ENCODE measurements around the gene DCC. TPM values are rescaled to one million over a fixed set of nuclear protein-coding genes. Genes with fewer than 3 reads are reported as not detected.

The DCC gene
- total RNA-seq, 1 donor from 2014 or later = not detected

- no peak for DNase-seq (ENCODE audit: low spot score)
- Mint-ChIP-seq H3K36me3 (ENCODE audit: low read depth) (no peaks in the 10 kb centered on the region), H3K4me3 (ENCODE audit: unreplicated experiment) (no peak overlapping the region), H3K27ac (ENCODE audit: unreplicated experiment) (no peak overlapping the region), H3K9me3 (ENCODE audit: low read depth) (peaks cover 20% of the 10 kb centered on the region), H3K27me3 (ENCODE audit: low read depth) (no peaks in the 10 kb centered on the region), H3K4me1 (ENCODE audit: low read depth) (no peaks in the 10 kb centered on the region)
- TF ChIP-seq CTCF (IDR thresholded peaks at IDR 0.05) = no peak
Measured at GRCh38 chr18:53305461-53305860, 965.5 kb downstream of the DCC start.

GRCh38 chr18:53319628-53320027, 979.6 kb downstream of the DCC start:
- peaks cover 27% of the 10 kb centered on the region for H3K9me3 Mint-ChIP-seq (ENCODE audit: low read depth)
- no peaks in the 10 kb centered on the region for H3K4me1 Mint-ChIP-seq (ENCODE audit: low read depth)
- no peak overlapping the region for H3K4me3 Mint-ChIP-seq (ENCODE audit: unreplicated experiment)
- no peaks in the 10 kb centered on the region for H3K27me3 Mint-ChIP-seq (ENCODE audit: low read depth)
- no peak for DNase-seq (ENCODE audit: low spot score)
- no peak overlapping the region for H3K27ac Mint-ChIP-seq (ENCODE audit: unreplicated experiment)
- TF ChIP-seq CTCF (IDR thresholded peaks at IDR 0.05) = no peak
- H3K36me3 Mint-ChIP-seq (ENCODE audit: low read depth) = no peaks in the 10 kb centered on the region

GRCh38 chr18:53322163-53322562, 982.2 kb downstream of the DCC start:
- Mint-ChIP-seq H3K4me3 (ENCODE audit: unreplicated experiment) (no peak overlapping the region), H3K27me3 (ENCODE audit: low read depth) (no peaks in the 10 kb centered on the region), H3K9me3 (ENCODE audit: low read depth) (peaks cover 23% of the 10 kb centered on the region), H3K4me1 (ENCODE audit: low read depth) (no peaks in the 10 kb centered on the region), H3K36me3 (ENCODE audit: low read depth) (no peaks in the 10 kb centered on the region), H3K27ac (ENCODE audit: unreplicated experiment) (no peak overlapping the region)
- DNase-seq (ENCODE audit: low spot score) = no peak
- TF ChIP-seq CTCF (IDR thresholded peaks at IDR 0.05) = no peak

GRCh38 chr18:53324353-53324752, 984.4 kb downstream of the DCC start:
- H3K9me3 Mint-ChIP-seq (ENCODE audit: low read depth) = peaks cover 8% of the 10 kb centered on the region
- no peak overlapping the region for H3K27ac Mint-ChIP-seq (ENCODE audit: unreplicated experiment)
- H3K4me3 Mint-ChIP-seq (ENCODE audit: unreplicated experiment) = no peak overlapping the region
- H3K27me3 Mint-ChIP-seq (ENCODE audit: low read depth) = no peaks in the 10 kb centered on the region
- H3K4me1 Mint-ChIP-seq (ENCODE audit: low read depth) = no peaks in the 10 kb centered on the region
- TF ChIP-seq CTCF (IDR thresholded peaks at IDR 0.05) = no peak
- no peaks in the 10 kb centered on the region for H3K36me3 Mint-ChIP-seq (ENCODE audit: low read depth)
- no peak for DNase-seq (ENCODE audit: low spot score)

- TF ChIP-seq CTCF (IDR thresholded peaks at IDR 0.05) = no peak
- Mint-ChIP-seq H3K36me3 (ENCODE audit: low read depth) (no peaks in the 10 kb centered on the region), H3K4me3 (ENCODE audit: unreplicated experiment) (no peak overlapping the region), H3K9me3 (ENCODE audit: low read depth) (no peaks in the 10 kb centered on the region), H3K4me1 (ENCODE audit: low read depth) (no peaks in the 10 kb centered on the region), H3K27ac (ENCODE audit: unreplicated experiment) (no peak overlapping the region), H3K27me3 (ENCODE audit: low read depth) (no peaks in the 10 kb centered on the region)
- DNase-seq (ENCODE audit: low spot score) = no peak
Measured at GRCh38 chr18:53360501-53361443, 1020.8 kb downstream of the DCC start.

Data from chondrocyte (in vitro differentiated cells).